GM12878 (cell line): ENCODE data around the gene LRIT2. TPM values are rescaled to one million over a fixed set of nuclear protein-coding genes. Genes with fewer than 3 reads are reported as not detected.
A peak's percentile ranks its signal among the peaks of the same experiment; 100 is the strongest.

Experiments
- ATAC-seq: fragments of 200-7000 bp; cut with Tn5 transposase; 3 replicates; pipeline ENCODE4 v1.9.1; 2020; ENCODE audit warnings: mild to moderate bottlenecking, moderate library complexity
- BruUV-seq: library from RNA; stranded (reverse); fragments of 400-500 nt; replicated peaks from 2 replicates; lab custom pipeline; 2021; lab: Mats Ljungman, UMichigan
- CTCF ChIA-PET: fragments of 300-600 bp; sonication (Branson Sonifier 250); formaldehyde crosslinking; extraction: SDS; loops from one replicate; lab custom pipeline; 2021; ENCODE audit warnings: inconsistent platforms; lab: Yijun Ruan, JAX
- POLR2A ChIA-PET: fragments of 350-600 bp; formaldehyde crosslinking; extraction: SDS; loops from one replicate; lab custom pipeline; 2021; ENCODE audit warnings: inconsistent platforms; lab: Charles Lee
- RAD21 ChIA-PET: fragments of 300-600 bp; sonication (Branson Sonifier 250); formaldehyde crosslinking; loops from one replicate; lab custom pipeline; 2023; ENCODE audit warnings: antibody characterized with exemption; ENCODE audit not compliant: unreplicated experiment; lab: Charles Lee
- SMC1A ChIA-PET: fragments of 300-600 bp; sonication (Branson Sonifier 250); formaldehyde crosslinking; loops from one replicate; lab custom pipeline; 2023; ENCODE audit not compliant: unreplicated experiment, uncharacterized antibody; lab: Charles Lee
- DNase-seq: peaks from one replicate; pipeline ENCODE4 v3.0.0-alpha.2; 2011; ENCODE audit warnings: low read depth, low spot score
- FAIRE-seq: peaks from 3 replicates; lab custom pipeline; 2011; peaks lifted over from hg19 to GRCh38; lab: Jason Lieb, UNC
- H2AFZ ChIP-seq: 2 replicates; pipeline ENCODE4 v1.6.0; 2011; ENCODE audit warnings: low read depth, low read length, control low read depth; ENCODE audit not compliant: control insufficient read depth
- H3K27ac ChIP-seq: 2 replicates; pipeline ENCODE4 v1.5.1; 2011; ENCODE audit warnings: control low read depth; ENCODE audit not compliant: control insufficient read depth, insufficient read depth
- H3K27me3 ChIP-seq, 2 experiments: replicated peaks in 1 of 2; 2 replicates each; pipeline versions ENCODE4 v1.6.0 to v1.6.1; 2011; ENCODE audit warnings: low read length in 1 of 2; ENCODE audit not compliant: control insufficient read depth in 2 of 2, insufficient read depth in 2 of 2
- H3K36me3 ChIP-seq, 2 experiments: 2 replicates each; pipeline ENCODE4 v1.5.1; 2011; ENCODE audit warnings: low read length in 1 of 2; ENCODE audit not compliant: control insufficient read depth in 2 of 2, insufficient read depth in 2 of 2
- H3K4me1 ChIP-seq: 2 replicates; pipeline ENCODE4 v1.6.1; 2011; ENCODE audit warnings: mild to moderate bottlenecking, low read length, moderate library complexity, mixed read lengths; ENCODE audit not compliant: control insufficient read depth, insufficient read depth
- H3K4me2 ChIP-seq: 2 replicates; pipeline ENCODE4 v1.6.0; 2011; ENCODE audit warnings: control low read depth; ENCODE audit not compliant: control insufficient read depth, insufficient read depth
- H3K4me3 ChIP-seq: fragments of 200-600 bp; sonication (generic); 2 replicates; pipeline ENCODE4 v1.5.1; 2016
- H3K79me2 ChIP-seq: 2 replicates; pipeline ENCODE4 v1.6.0; 2011; ENCODE audit warnings: low read length; ENCODE audit not compliant: control insufficient read depth, insufficient read depth
- H3K9ac ChIP-seq: 2 replicates; pipeline ENCODE4 v1.8.0; 2011; ENCODE audit warnings: low read length, control low read depth, mixed read lengths; ENCODE audit not compliant: control insufficient read depth, insufficient read depth
- H3K9me3 ChIP-seq: replicated peaks from 3 replicates; pipeline ENCODE4 v1.5.1; 2011; ENCODE audit warnings: mild to moderate bottlenecking, low read length; ENCODE audit not compliant: control insufficient read depth, insufficient read depth
- H4K20me1 ChIP-seq: 2 replicates; pipeline ENCODE4 v1.6.0; 2011; ENCODE audit not compliant: control insufficient read depth, insufficient read depth
- CREB1 ChIP-seq: IDR thresholded peaks from 2 replicates; pipeline ENCODE4 v1.6.1; 2012; ENCODE audit warnings: low read depth, mild to moderate bottlenecking, inconsistent platforms
- CREM ChIP-seq: IDR thresholded peaks from 2 replicates; pipeline ENCODE4 v1.6.1; 2014; ENCODE audit warnings: antibody characterized with exemption, low read depth
- HCFC1 ChIP-seq: fragments of 150-350 bp; IDR thresholded peaks from 2 replicates; pipeline ENCODE4 v1.6.1; 2014; ENCODE audit warnings: low read length
- JUNB ChIP-seq: IDR thresholded peaks from 2 replicates; pipeline ENCODE4 v1.6.1; 2016; ENCODE audit warnings: antibody characterized with exemption, mild to moderate bottlenecking
- NFXL1 ChIP-seq: fragments of 450-650 bp; IDR thresholded peaks from 2 replicates; pipeline ENCODE4 v1.6.1; 2017; ENCODE audit warnings: antibody characterized with exemption, mild to moderate bottlenecking, borderline replicate concordance
- PAX5 ChIP-seq: IDR thresholded peaks from 2 replicates; pipeline ENCODE4 v1.6.1; 2011; ENCODE audit warnings: low read depth, low read length, borderline replicate concordance
- RAD21 ChIP-seq: IDR thresholded peaks from 2 replicates; pipeline ENCODE4 v1.6.1; 2011; ENCODE audit warnings: mild to moderate bottlenecking, low read depth, low read length, moderate library complexity; ENCODE audit not compliant: insufficient read depth
- RUNX3 ChIP-seq: IDR thresholded peaks from 2 replicates; pipeline ENCODE4 v1.6.1; 2012; ENCODE audit warnings: low read length, inconsistent platforms
- SMC3 ChIP-seq: IDR thresholded peaks from 2 replicates; pipeline ENCODE4 v1.6.1; 2011; ENCODE audit warnings: low read length, improper control_type of control experiment, borderline replicate concordance
- TARDBP ChIP-seq: IDR thresholded peaks from 2 replicates; pipeline ENCODE4 v1.6.1; 2016; ENCODE audit warnings: borderline replicate concordance
- YBX1 ChIP-seq: fragments of 450-650 bp; IDR thresholded peaks from 2 replicates; pipeline ENCODE4 v1.6.1; 2016; ENCODE audit warnings: antibody characterized with exemption
- YY1 ChIP-seq: IDR thresholded peaks from 2 replicates; pipeline ENCODE4 v1.6.1; 2011; ENCODE audit warnings: low read depth, mild to moderate bottlenecking, low read length
- WGBS: methylation state at CpG from one replicate; pipeline ENCODE4 v1.1.6; 2016; ENCODE audit warnings: low lambda C conversion rate; ENCODE audit not compliant: insufficient replicate concordance, insufficient coverage; ENCODE audit errors: missing lambda C conversion rate; 5-methylcytosine and 5-hydroxymethylcytosine counted together
- in situ Hi-C: fragments of 300-500 bp; cut with MboI; formaldehyde crosslinking; loops from 9 replicates; pipeline ENCODE4 v1.14.3; 2018; ENCODE audit warnings: mixed read lengths
- intact Hi-C: fragments of 100-400 bp; cut with micrococcal nuclease; formaldehyde crosslinking; loops from one replicate; pipeline ENCODE4 v1.14.2; 2022; ENCODE audit not compliant: unreplicated experiment
- polyA plus RNA-seq, 11 experiments: library from polyadenylated mRNA; depleted of rRNA in 4 of 11; unstranded in 6 of 11; stranded (reverse) in 5 of 11; fragments of >200 nt; fragmentation: Nextera tagmentation in 4 of 11; fragmentation: Illumina TruSeq in 1 of 11; extraction: Ambion mirVana in 4 of 11; extraction: Trizol in 1 of 11; gene quantifications; 1 replicate in 1 of 11; 2 replicates in 10 of 11; pipeline versions ENCODE4 v1.2.1 to v1.2.3, GENCODE V29; 2011 to 2016; ENCODE audit warnings: inconsistent platforms in 2 of 11, missing spikeins in 2 of 11, low read depth in 1 of 11
- total RNA-seq, 4 experiments: library from RNA; depleted of rRNA in 3 of 4; stranded (reverse); fragments of >200 nt in 3 of 4; fragmentation: Illumina TruSeq in 1 of 4; extraction: Trizol in 1 of 4; gene quantifications; 2 replicates each; pipeline versions ENCODE4 v1.2.1 to v1.2.3, GENCODE V29; 2013 to 2021
- TF ChIP-seq, protein P1 (sequence below): fragments of 450-650 bp; formaldehyde crosslinking; IDR thresholded peaks from 2 replicates; pipeline ENCODE4 v1.4.0; 2022; ENCODE audit warnings: mild to moderate bottlenecking, moderate library complexity
- TF ChIP-seq, protein P2 (sequence below): fragments of 150-350 bp; IDR thresholded peaks from 2 replicates; pipeline ENCODE4 v1.6.1; 2014; ENCODE audit warnings: mild to moderate bottlenecking, low read depth, low read length
- TF ChIP-seq, protein P3 (sequence below): fragments of 450-650 bp; IDR thresholded peaks from 2 replicates; pipeline ENCODE4 v1.6.1; 2017; ENCODE audit warnings: borderline replicate concordance
- TF ChIP-seq, protein P4 (sequence below), 3 experiments: IDR thresholded peaks in 2 of 3; conservative IDR thresholded peaks in 1 of 3; 2 replicates each; pipeline ENCODE4 v1.5.1; 2011; ENCODE audit warnings: low read depth in 3 of 3, low read length in 3 of 3, mild to moderate bottlenecking in 3 of 3, control low read depth in 2 of 3, moderate library complexity in 2 of 3, inconsistent platforms in 1 of 3, mixed read lengths in 1 of 3; ENCODE audit not compliant: control insufficient read depth in 2 of 3, insufficient read depth in 1 of 3; ENCODE audit errors: extremely low read depth in 1 of 3

LRIT2 gene
- total and polyA plus RNA-seq, 10 of the 15 experiments (the other 5 are each of a cell fraction or from before 2014, with no cell fraction given) = not detected

DNA sequence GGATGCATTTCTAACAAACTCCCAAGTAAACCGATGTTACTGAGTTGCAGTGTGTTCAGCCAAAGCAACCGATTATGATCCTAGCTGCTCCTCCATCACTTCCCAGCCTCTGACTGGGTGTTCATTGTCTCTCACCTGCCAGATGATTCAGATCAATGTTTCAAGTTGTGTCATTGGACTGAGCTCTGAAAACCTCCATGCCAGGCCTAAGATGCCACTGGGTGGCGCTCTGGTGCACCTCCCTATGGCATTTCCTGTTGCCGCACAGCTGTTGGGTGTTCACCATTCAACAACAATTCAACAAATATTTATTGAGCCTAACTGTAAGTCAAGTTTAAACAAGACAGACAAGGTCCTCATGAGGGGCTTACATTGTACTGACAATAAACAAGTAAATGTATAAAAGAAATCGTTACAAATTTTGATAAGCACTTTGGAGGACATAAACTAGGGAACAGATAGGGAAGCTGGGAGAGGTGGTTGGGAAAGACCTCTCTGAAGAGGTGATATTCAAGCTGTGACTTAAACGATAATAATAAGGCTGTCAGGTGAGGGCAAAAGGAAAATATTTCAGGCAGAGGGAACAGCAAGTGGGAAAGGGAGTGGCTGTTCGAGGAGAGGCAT is 42.3 kb upstream of the LRIT2 start:
- ChIA-PET RAD21 (interaction anchor here (0.8 to 6.6 kb wide), 12 partner anchors 21 to 275 kb away, joined by 3 to 74 read pairs (median 4); no protein-coding TSS in a partner anchor), POLR2A (no interaction called here), SMC1A (interaction anchor here (0.9 to 4.2 kb wide), 17 partner anchors 25 to 271 kb away, joined by 3 to 60 read pairs (median 4); no protein-coding TSS in a partner anchor), CTCF (interaction anchor here (0.5 to 8.3 kb wide), 38 partner anchors 11 to 323 kb away, joined by 3 to 228 read pairs (median 5); no protein-coding TSS in a partner anchor)
- intact Hi-C loops (loop anchor here (2.0 to 10.0 kb wide), 2 partner anchors 63 to 447 kb away; no protein-coding TSS in a partner anchor), in situ Hi-C loops (loop anchor here (5.0 kb wide), 2 partner anchors 275 to 450 kb away; no protein-coding TSS in a partner anchor)
- Histone ChIP-seq H3K9me3 (no peaks in the 10 kb centered on the region), H3K9ac (no peak overlapping the region), H4K20me1 (no peaks in the 10 kb centered on the region), H3K27me3 (peaks cover 0 to 2% of the 10 kb centered on the region in 2 experiments; a peak in 3 of 4 replicates), H3K4me2 (no peak overlapping the region), H3K4me1 (no peaks in the 10 kb centered on the region), H3K4me3 (no peak overlapping the region), H3K27ac (no peak overlapping the region), H3K36me3 (no peaks in the 10 kb centered on the region), H3K79me2 (no peaks in the 10 kb centered on the region), H2AFZ (no peak overlapping the region)
- BruUV-seq = no TSS peak
- ATAC-seq = peak; percentile 89
- FAIRE-seq = no peak
- WGBS = 18% methylated on average over 7 of the region's 7 CpGs
- DNase-seq = no peak
- no peak for TF ChIP-seq RUNX3
- no peak for TF ChIP-seq YBX1
- TF ChIP-seq NFXL1 = no peak
- TF ChIP-seq, protein P1, sequence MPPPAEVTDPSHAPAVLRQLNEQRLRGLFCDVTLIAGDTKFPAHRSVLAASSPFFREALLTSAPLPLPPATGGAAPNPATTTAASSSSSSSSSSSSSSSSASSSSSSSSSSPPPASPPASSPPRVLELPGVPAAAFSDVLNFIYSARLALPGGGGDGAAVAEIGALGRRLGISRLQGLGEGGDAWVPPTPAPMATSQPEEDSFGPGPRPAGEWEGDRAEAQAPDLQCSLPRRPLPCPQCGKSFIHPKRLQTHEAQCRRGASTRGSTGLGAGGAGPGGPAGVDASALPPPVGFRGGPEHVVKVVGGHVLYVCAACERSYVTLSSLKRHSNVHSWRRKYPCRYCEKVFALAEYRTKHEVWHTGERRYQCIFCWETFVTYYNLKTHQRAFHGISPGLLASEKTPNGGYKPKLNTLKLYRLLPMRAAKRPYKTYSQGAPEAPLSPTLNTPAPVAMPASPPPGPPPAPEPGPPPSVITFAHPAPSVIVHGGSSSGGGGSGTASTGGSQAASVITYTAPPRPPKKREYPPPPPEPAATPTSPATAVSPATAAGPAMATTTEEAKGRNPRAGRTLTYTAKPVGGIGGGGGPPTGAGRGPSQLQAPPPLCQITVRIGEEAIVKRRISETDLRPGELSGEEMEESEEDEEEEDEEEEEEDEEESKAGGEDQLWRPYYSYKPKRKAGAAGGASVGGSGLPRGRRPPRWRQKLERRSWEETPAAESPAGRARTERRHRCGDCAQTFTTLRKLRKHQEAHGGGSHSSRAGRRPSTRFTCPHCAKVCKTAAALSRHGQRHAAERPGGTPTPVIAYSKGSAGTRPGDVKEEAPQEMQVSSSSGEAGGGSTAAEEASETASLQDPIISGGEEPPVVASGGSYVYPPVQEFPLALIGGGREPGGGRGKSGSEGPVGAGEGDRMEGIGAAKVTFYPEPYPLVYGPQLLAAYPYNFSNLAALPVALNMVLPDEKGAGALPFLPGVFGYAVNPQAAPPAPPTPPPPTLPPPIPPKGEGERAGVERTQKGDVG (CRISPR knock-in tag) = no peak
- no peak for TF ChIP-seq PAX5
- TF ChIP-seq, protein P2, sequence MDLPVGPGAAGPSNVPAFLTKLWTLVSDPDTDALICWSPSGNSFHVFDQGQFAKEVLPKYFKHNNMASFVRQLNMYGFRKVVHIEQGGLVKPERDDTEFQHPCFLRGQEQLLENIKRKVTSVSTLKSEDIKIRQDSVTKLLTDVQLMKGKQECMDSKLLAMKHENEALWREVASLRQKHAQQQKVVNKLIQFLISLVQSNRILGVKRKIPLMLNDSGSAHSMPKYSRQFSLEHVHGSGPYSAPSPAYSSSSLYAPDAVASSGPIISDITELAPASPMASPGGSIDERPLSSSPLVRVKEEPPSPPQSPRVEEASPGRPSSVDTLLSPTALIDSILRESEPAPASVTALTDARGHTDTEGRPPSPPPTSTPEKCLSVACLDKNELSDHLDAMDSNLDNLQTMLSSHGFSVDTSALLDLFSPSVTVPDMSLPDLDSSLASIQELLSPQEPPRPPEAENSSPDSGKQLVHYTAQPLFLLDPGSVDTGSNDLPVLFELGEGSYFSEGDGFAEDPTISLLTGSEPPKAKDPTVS = no peak
- TF ChIP-seq, protein P3, sequence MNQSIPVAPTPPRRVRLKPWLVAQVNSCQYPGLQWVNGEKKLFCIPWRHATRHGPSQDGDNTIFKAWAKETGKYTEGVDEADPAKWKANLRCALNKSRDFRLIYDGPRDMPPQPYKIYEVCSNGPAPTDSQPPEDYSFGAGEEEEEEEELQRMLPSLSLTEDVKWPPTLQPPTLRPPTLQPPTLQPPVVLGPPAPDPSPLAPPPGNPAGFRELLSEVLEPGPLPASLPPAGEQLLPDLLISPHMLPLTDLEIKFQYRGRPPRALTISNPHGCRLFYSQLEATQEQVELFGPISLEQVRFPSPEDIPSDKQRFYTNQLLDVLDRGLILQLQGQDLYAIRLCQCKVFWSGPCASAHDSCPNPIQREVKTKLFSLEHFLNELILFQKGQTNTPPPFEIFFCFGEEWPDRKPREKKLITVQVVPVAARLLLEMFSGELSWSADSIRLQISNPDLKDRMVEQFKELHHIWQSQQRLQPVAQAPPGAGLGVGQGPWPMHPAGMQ = no peak
- no peak for TF ChIP-seq CREB1
- peak; percentile 45; the same call in 1 of the 2 replicates for TF ChIP-seq JUNB
- TF ChIP-seq, protein P4, sequence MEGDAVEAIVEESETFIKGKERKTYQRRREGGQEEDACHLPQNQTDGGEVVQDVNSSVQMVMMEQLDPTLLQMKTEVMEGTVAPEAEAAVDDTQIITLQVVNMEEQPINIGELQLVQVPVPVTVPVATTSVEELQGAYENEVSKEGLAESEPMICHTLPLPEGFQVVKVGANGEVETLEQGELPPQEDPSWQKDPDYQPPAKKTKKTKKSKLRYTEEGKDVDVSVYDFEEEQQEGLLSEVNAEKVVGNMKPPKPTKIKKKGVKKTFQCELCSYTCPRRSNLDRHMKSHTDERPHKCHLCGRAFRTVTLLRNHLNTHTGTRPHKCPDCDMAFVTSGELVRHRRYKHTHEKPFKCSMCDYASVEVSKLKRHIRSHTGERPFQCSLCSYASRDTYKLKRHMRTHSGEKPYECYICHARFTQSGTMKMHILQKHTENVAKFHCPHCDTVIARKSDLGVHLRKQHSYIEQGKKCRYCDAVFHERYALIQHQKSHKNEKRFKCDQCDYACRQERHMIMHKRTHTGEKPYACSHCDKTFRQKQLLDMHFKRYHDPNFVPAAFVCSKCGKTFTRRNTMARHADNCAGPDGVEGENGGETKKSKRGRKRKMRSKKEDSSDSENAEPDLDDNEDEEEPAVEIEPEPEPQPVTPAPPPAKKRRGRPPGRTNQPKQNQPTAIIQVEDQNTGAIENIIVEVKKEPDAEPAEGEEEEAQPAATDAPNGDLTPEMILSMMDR (IDR thresholded peaks at IDR 0.05 in 2 of 3, conservative IDR thresholded peaks at IDR 0.05 in 1 of 3; ENCODE audit: control insufficient read depth in 2 of 3, extremely low read depth in 1 of 3, insufficient read depth in 1 of 3, low read depth in 3 of 3, low read length in 3 of 3) = peak; percentile 60 to 74 (median 71)
- peak; percentile 75 for TF ChIP-seq RAD21
- TF ChIP-seq TARDBP = no peak
- no peak for TF ChIP-seq HCFC1
- no peak; the same call in 1 of the 2 replicates for TF ChIP-seq CREM
- TF ChIP-seq SMC3 = peak; percentile 67; the same call in 1 of the 2 replicates
- TF ChIP-seq YY1 = peak; percentile 63; the same call in 1 of the 2 replicates
